HG03108 (cell line): ENCODE results near the gene ETF1.
"Not testable (repeated sequence)": the region's sequence is repeated elsewhere in the genome, so short reads cannot be mapped to it uniquely, and the experiment has no call there.

Source experiments
- ATAC-seq: cut with Tn5 transposase; IDR thresholded peaks from one replicate; pipeline ENCODE4 v1.9.1; 2021; ENCODE audit warnings: moderate library complexity; ENCODE audit not compliant: unreplicated experiment

The ETF1 gene

DNA sequence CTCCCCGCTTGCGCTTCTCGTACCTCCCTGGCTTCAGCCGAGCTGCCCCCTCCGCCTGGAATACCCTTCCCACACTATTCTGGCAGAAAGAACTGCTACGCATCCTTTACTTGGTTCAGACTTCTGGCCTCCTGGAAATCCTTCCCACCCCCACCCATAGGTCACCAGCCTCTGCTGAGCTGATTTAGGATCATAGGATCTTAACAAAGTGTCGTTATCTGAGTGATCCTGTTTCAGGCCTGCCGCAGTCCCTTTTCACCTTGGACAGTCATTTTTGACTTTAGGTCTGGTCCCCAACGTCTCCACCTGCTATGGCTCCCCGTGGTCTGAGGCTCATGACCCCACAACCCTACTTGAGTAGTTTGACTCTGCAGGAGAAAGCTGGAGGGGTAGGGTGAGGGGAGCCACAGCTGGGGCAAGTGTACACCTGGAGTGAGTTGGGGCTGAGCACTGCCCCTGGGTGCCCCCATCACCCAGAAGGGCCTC lies 50.4 kb downstream of the ETF1 start:
- ATAC-seq: no peak

DNA sequence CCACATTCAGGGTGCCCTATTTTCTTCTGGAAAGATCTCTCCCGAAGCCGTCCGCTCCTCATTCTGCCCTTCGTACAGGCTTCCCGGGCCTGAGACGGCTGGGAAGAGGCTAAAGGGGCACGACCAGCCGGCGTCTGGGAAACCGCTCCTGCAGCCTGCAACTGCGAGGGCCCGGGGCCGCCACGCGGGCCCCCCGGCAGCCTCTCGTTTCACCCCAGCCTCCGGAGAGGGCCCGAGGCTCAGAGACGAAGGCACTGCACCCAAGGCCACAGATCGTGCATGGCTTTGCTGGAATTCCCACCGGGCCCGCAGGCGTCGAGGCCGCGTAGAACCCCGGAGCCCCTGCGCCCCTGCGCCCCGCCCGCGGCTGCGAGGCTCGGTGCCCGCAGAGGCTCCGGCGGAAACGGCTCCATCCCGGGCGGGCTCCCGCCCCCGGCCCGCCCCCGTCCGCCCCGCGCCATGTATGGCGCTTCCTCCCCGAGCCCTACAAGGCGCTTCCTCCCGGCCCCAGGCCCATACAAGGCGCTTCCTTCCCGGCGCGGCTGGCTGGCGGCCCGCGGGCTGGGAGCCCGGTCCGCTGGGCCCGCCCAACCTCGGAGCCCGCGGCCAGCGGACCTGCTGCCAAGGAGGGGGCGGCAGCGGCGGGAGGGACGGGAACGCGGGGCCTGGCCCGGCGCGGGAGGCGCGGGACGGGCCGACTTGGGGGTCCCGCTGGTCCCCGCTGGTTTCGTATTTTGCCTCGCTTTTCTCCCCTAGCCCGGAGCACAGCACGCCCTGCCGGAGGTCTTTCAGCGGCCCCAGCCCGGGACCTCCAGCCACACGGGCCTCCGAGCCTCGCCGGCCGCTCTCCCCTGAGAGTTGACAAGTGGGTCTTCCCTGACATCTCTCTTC lies 51.1 kb downstream of the ETF1 start:
- peak; percentile 98 for ATAC-seq

DNA sequence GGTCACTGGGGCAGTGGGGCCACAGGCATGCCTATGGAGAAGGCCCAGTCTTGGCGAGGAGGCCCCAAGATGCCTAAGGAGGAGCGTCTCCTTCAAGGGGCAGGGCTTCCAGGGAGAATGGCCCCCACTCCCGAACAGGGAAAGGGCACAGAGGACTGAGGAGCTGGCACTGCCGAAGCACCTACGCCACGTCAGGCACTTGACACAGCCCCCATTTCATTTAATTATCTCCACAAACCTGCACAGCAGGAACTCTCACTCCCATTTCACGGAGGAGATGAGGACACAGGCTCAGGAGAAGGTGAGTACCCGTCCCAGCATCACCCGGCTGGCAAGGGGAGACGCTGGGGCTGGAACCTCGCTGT lies 51.8 kb downstream of the ETF1 start:
- ATAC-seq: no peak

DNA sequence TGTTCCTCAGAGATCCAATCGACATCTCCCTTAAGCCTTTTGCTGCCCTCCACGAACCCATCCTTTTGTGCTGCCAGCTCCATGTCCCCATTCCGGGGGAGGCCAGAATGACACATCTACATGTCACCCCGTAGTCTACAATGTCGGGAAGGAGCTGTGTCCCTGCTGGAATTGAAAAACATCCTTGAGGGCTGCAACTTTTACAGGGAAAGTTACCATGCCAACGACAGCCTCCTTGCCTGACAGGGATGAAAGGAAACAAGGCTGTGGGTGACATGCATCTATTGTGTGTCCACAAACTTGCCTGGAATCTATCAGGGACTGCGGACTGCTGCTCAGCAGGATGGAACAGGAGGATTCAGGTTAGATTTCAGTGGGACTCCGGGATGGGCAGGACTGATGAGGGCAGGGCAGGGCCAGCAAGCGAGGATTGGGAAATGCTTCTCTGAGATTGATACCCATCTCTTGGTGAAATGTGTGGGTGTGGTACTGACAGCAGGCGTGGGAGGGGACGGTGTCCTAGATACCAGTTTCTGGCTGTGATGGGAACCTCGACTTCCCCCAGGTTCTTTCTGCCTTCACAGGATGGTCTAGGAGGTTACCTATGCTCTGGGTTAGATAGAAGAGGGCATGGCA lies 52.3 kb downstream of the ETF1 start:
- ATAC-seq: no peak

- no peak for ATAC-seq
Measured at GRCh38 chr5:138489683-138490061, 53.4 kb downstream of the ETF1 start.

GRCh38 chr5:138488481-138488945 lies 54.5 kb downstream of the ETF1 start:
- ATAC-seq: no peak

DNA sequence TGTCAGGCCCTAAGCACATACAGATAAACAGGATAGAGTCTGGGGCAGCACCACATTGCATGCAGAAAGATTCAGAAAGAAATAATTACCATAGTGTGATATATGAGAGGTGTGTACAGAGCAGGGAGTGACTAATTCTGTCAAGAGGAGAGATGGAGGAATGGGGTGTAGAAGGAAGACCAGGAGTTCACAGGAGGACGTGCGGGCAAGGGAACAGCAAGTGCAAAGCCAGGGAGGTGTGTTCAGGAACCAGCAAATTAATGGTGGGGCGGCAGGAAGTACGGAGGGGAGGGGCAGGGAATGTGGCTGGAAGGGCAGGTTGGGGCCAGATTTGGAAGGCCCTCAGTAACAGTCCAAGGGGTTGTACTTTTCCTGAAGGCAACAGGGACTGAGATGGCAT lies 60.4 kb downstream of the ETF1 start:
- no peak for ATAC-seq

- no peak for ATAC-seq
Measured at GRCh38 chr5:138476918-138477317, 66.1 kb downstream of the ETF1 start.

DNA sequence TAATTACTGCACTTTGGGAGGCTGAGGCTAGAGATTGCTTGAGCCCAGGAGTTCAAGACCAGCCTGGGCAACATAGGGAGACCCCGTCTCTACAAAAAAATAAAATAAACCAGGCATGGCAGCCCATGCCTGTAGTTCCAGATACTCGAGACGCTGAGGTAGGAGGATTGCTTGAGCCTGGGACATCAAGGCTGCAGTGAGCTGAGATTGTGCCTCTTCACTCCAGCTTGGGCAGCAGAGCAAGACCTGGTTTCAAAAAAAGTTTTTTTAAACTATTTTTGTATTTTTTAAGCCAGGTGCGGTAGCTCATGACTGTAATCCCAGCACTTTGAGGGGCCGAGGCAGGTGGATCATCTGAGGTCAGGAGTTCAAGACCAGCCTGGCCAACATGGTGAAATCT lies 69.9 kb downstream of the ETF1 start:
- ATAC-seq: not testable (repeated sequence)

DNA sequence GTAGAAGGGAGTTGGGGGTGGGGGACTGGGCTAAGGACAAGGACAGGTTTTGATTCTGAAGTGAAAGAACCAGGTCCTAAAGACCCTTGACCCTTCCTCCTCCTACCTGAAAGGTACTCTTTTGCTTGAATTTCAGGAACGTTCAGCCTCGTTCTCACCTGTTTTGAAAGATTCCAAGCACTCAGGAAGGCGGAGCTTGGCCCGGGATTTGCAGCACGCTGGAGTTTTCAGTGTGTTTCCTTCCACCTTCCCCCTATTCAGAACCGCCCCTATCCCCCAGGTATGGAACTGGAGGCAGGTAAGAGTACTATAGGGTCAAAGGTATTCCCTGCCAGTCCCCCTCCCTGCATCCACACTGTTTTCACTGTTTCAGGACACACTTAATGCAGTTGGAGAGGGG lies 70.7 kb downstream of the ETF1 start:
- no peak for ATAC-seq

DNA sequence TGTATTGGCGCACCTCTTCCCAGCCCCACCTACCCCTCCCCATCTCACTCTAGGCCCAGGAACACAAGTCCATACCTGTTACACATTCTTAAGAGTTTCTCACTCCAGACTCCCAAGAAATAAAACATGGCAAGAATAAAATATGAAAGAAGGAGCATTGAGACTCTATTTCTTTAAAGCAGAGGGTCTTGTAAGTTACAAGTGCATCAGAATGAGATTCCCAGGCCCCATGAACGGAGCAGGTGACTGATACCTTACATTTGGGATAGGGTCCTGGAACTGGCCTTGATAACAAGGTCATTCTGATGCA lies 72.0 kb downstream of the ETF1 start:
- ATAC-seq: no peak

GRCh38 chr5:138470322-138471051 lies 72.5 kb downstream of the ETF1 start:
- ATAC-seq: no peak

GRCh38 chr5:138469540-138470321 lies 73.3 kb downstream of the ETF1 start:
- ATAC-seq: no peak

- no peak for ATAC-seq
Measured at GRCh38 chr5:138468966-138469539, 74.0 kb downstream of the ETF1 start.

GRCh38 chr5:138468133-138468965 lies 74.7 kb downstream of the ETF1 start:
- ATAC-seq: no peak

DNA sequence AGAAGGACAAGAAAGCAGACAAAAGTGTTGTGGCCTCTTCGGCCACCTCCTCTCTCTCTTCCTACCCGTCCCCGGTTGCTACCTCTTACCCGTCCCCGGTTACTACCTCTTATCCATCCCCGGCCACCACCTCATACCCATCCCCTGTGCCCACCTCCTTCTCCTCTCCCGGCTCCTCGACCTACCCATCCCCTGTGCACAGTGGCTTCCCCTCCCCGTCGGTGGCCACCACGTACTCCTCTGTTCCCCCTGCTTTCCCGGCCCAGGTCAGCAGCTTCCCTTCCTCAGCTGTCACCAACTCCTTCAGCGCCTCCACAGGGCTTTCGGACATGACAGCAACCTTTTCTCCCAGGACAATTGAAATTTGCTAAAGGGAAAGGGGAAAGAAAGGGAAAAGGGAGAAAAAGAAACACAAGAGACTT lies 75.3 kb downstream of the ETF1 start:
- ATAC-seq: no peak

DNA sequence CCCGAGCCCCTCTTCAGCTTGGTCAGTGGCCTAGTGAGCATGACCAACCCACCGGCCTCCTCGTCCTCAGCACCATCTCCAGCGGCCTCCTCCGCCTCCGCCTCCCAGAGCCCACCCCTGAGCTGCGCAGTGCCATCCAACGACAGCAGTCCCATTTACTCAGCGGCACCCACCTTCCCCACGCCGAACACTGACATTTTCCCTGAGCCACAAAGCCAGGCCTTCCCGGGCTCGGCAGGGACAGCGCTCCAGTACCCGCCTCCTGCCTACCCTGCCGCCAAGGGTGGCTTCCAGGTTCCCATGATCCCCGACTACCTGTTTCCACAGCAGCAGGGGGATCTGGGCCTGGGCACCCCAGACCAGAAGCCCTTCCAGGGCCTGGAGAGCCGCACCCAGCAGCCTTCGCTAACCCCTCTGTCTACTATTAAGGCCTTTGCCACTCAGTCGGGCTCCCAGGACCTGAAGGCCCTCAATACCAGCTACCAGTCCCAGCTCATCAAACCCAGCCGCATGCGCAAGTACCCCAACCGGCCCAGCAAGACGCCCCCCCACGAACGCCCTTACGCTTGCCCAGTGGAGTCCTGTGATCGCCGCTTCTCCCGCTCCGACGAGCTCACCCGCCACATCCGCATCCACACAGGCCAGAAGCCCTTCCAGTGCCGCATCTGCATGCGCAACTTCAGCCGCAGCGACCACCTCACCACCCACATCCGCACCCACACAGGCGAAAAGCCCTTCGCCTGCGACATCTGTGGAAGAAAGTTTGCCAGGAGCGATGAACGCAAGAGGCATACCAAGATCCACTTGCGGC lies 75.9 kb downstream of the ETF1 start:
- ATAC-seq: no peak

DNA sequence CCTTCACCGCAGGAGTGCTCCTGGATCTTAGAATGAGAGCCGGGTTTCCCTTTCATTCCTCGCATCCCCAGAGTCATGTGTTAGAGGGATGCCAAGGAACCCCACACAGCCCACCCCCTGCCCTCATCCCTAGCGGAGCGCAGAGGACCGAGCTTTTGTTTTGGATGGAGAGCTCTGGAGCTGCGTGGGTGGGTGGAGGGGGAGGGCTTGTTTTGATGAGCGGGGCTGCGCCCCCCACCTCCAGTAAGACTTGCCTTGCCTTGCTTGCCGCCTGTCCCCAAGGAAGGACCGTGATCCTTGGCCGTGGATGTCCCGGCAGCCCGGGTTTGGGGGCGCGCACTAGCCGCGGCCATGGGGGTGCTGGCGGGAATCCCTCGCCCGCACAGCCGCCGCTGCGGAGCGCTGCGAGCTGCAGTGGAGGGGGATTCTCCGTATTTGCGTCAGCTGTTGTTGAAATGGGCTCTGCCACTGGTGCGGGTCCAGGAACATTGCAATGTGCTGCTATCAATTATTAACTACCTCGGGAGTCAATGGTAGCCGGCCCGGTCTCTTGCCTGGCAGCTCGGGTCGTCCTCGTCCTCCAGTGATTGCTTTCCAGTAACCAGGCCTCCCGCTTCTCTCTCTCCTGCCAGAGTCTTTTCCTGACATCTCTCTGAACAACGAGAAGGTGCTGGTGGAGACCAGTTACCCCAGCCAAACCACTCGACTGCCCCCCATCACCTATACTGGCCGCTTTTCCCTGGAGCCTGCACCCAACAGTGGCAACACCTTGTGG lies 76.7 kb downstream of the ETF1 start:
- ATAC-seq: no peak
